B cell (primary cell): ENCODE measurements around the gene HOXA3. TPM values are rescaled to one million over a fixed set of nuclear protein-coding genes. Genes with fewer than 3 reads are reported as not detected.

Source experiments
- ATAC-seq: fragments of 200-7000 bp; cut with Tn5 transposase; one replicate; pipeline ENCODE4 v1.10.0; 2021; ENCODE audit warnings: low read depth, mild to moderate bottlenecking, moderate number of reproducible peaks, moderate library complexity
- CTCF ChIA-PET: fragments of 350-600 bp; sonication (Branson Sonifier 250); formaldehyde crosslinking; loops from one replicate; lab custom pipeline; 2021; ENCODE audit warnings: antibody characterized with exemption, inconsistent platforms; lab: Charles Lee
- POLR2A ChIA-PET: fragments of 350-600 bp; sonication (Branson Sonifier 250); formaldehyde crosslinking; loops from one replicate; lab custom pipeline; 2021; ENCODE audit warnings: antibody characterized with exemption; lab: Charles Lee
- DNase-seq: peaks from one replicate; pipeline ENCODE4 v3.0.0; 2013
- H2AFZ ChIP-seq: 2 replicates; pipeline ENCODE4 v1.6.1; 2012; ENCODE audit warnings: mild to moderate bottlenecking, low read depth, low read length; ENCODE audit not compliant: insufficient read depth, poor library complexity, severe bottlenecking
- H3K27ac ChIP-seq, 2 donors: 1 replicate in 1 of 2; 2 replicates in 1 of 2; pipeline ENCODE4 v1.5.1; 2012 to 2013; ENCODE audit warnings: low read length in 2 of 2, mild to moderate bottlenecking in 2 of 2, moderate library complexity in 1 of 2
- H3K27me3 ChIP-seq, 4 experiments: fragments of 200-600 bp in 1 of 4; sonication (generic) in 1 of 4; replicated peaks in 1 of 4; 1 replicate in 2 of 4; 2 replicates in 2 of 4; pipeline versions ENCODE4 v1.6.1 to v1.7.0; 2013 to 2016; ENCODE audit warnings: low read length in 3 of 4, mild to moderate bottlenecking in 2 of 4, mixed read lengths in 1 of 4, moderate library complexity in 1 of 4; ENCODE audit not compliant: insufficient read depth in 4 of 4, control insufficient read depth in 3 of 4; ENCODE audit errors: control extremely low read depth in 1 of 4
- H3K36me3 ChIP-seq, 2 experiments: replicated peaks in 1 of 2; 1 replicate in 1 of 2; 2 replicates in 1 of 2; pipeline versions ENCODE4 v1.6.1 to v1.7.1; 2013; ENCODE audit warnings: low read length in 1 of 2; ENCODE audit not compliant: insufficient read depth in 2 of 2, control insufficient read depth in 1 of 2; ENCODE audit errors: control extremely low read depth in 1 of 2, extremely low read depth in 1 of 2
- H3K4me1 ChIP-seq, 2 donors: fragments of 200-600 bp in 1 of 2; sonication (generic) in 1 of 2; 1 replicate in 1 of 2; 2 replicates in 1 of 2; pipeline versions ENCODE4 v1.5.1 to v1.6.1; 2013 to 2017; ENCODE audit warnings: low read length in 2 of 2; ENCODE audit not compliant: control insufficient read depth in 2 of 2, insufficient read depth in 2 of 2
- H3K4me2 ChIP-seq: replicated peaks from 2 replicates; pipeline ENCODE3; 2012; ENCODE audit warnings: mild to moderate bottlenecking, low read depth, low read length; ENCODE audit not compliant: poor library complexity, severe bottlenecking
- H3K4me3 ChIP-seq, 5 experiments: fragments of 200-600 bp in 1 of 5; sonication (generic) in 1 of 5; 1 replicate in 3 of 5; 2 replicates in 2 of 5; pipeline versions ENCODE4 v1.5.1 to v1.7.0; 2011 to 2016; ENCODE audit warnings: low read length in 4 of 5, mild to moderate bottlenecking in 4 of 5, low read depth in 2 of 5, control low read depth in 1 of 5, moderate library complexity in 1 of 5; ENCODE audit not compliant: insufficient read depth in 1 of 5; ENCODE audit errors: control extremely low read depth in 1 of 5, extremely low read depth in 1 of 5
- H3K79me2 ChIP-seq: fragments of 200-600 bp; sonication (generic); one replicate; pipeline ENCODE4 v1.6.0; 2016; ENCODE audit warnings: low read length; ENCODE audit not compliant: control insufficient read depth, insufficient read depth
- H3K9ac ChIP-seq: fragments of 200-600 bp; sonication (generic); 2 replicates; pipeline ENCODE4 v1.6.1; 2017; ENCODE audit warnings: mild to moderate bottlenecking, low read length, moderate library complexity
- H3K9me3 ChIP-seq, 3 donors: one replicate each; pipeline versions ENCODE4 v1.6.1 to v1.7.1; 2013; ENCODE audit warnings: low read length in 2 of 3; ENCODE audit not compliant: control insufficient read depth in 2 of 3, insufficient read depth in 1 of 3; ENCODE audit errors: control extremely low read depth in 1 of 3
- H4K20me1 ChIP-seq: 2 replicates; pipeline ENCODE4 v1.6.0; 2012; ENCODE audit warnings: mild to moderate bottlenecking, low read length; ENCODE audit not compliant: insufficient read depth, control insufficient read depth, poor library complexity, severe bottlenecking
- H3K27ac Mint-ChIP-seq: one replicate; pipeline ENCODE4 v1.8.0; 2021; ENCODE audit warnings: mixed read lengths
- H3K27me3 Mint-ChIP-seq: one replicate; pipeline ENCODE4 v1.8.0; 2021; ENCODE audit warnings: mixed read lengths
- H3K4me1 Mint-ChIP-seq: one replicate; pipeline ENCODE4 v1.8.0; 2021; ENCODE audit warnings: mixed read lengths
- H3K4me3 Mint-ChIP-seq: one replicate; pipeline ENCODE4 v1.8.0; 2021; ENCODE audit warnings: mixed read lengths
- H3K9me3 Mint-ChIP-seq: one replicate; pipeline ENCODE4 v1.8.0; 2022; ENCODE audit warnings: mixed read lengths; ENCODE audit not compliant: insufficient read depth
- CTCF ChIP-seq: fragments of 200-600 bp; IDR thresholded peaks from one replicate; pipeline ENCODE4 v1.8.0; 2022; ENCODE audit warnings: antibody characterized with exemption, mild to moderate bottlenecking
- EZH2 ChIP-seq: IDR thresholded peaks from 2 replicates; pipeline ENCODE4 v1.6.1; 2012; ENCODE audit warnings: borderline replicate concordance, low read depth, mild to moderate bottlenecking, moderate library complexity, low read length; ENCODE audit not compliant: insufficient read depth, poor library complexity, severe bottlenecking
- WGBS: methylation state at CpG from one replicate; pipeline ENCODE4 v1.1.5; 2013; ENCODE audit warnings: missing lambda C conversion rate; ENCODE audit not compliant: insufficient coverage; 5-methylcytosine and 5-hydroxymethylcytosine counted together
- intact Hi-C: fragments of 100-400 bp; cut with micrococcal nuclease; formaldehyde crosslinking; loops from one replicate; pipeline ENCODE4 v1.10.0; 2022
- polyA plus RNA-seq: library from polyadenylated mRNA; depleted of rRNA; stranded (reverse); fragments of >200 nt; gene quantifications from 2 replicates; pipeline ENCODE4 v1.2.3, GENCODE V29; 2012
- total RNA-seq, 2 donors: library from RNA; stranded (reverse); fragments of 120-200 nt in 1 of 2; gene quantifications; 1 replicate in 1 of 2; 2 replicates in 1 of 2; pipeline versions ENCODE4 v1.2.3 to v1.2.4, GENCODE V29; 2013 to 2022

Gene HOXA3
- total and polyA plus RNA-seq, 2 donors (not counting 1 experiment from before 2014, with no cell fraction given) = 0.07 TPM; not detected in 1

GRCh38 chr7:27173956-27174873 lies 21.8 kb upstream of the HOXA3 start, which contains the start of gene HOXA10:
Gene HOXA10 (minus strand): TSS chr7:27174320. CDS start chr7:27174306, 14 bp downstream.
- Histone ChIP-seq H3K9ac (peak within 1 kb of the TSS; percentile 61), H3K79me2 (no peaks in the 10 kb centered on the region), H3K4me2 (peak within 1 kb of the TSS; percentile 93), H3K27me3 (peaks cover 0 to 95% (median 78%) of the 10 kb centered on the region in 4 experiments), H3K4me1 (peaks cover 29 to 52% of the 10 kb centered on the region in 2 donors), H2AFZ (peak within 1 kb of the TSS; percentile 64), H3K36me3 (no peaks in the 10 kb centered on the region), H4K20me1 (peaks cover 8% of the 10 kb centered on the region), H3K27ac (no peak within 1 kb of the TSS), H3K9me3 (peaks cover 0 to 54% (median 10%) of the 10 kb centered on the region in 3 donors), H3K4me3 (peak within 1 kb of the TSS in 3 of 5 experiments; percentile 36 to 55 (median 51))
- no peak for TF ChIP-seq CTCF
- no peak for TF ChIP-seq EZH2
- intact Hi-C loops = loop anchor here (1.0 kb wide), 1 partner anchor 10 kb away; no protein-coding TSS in a partner anchor
- DNase-seq (peak; percentile 28), ATAC-seq (no peak)
- WGBS = 7% methylated on average over 78 of the region's 82 CpGs
- H3K27me3 Mint-ChIP-seq = peaks cover 54% of the 10 kb centered on the region
- H3K4me3 Mint-ChIP-seq = peak within 1 kb of the TSS; percentile 64
- no peaks in the 10 kb centered on the region for H3K9me3 Mint-ChIP-seq
- H3K4me1 Mint-ChIP-seq = peaks cover 15% of the 10 kb centered on the region
- H3K27ac Mint-ChIP-seq = peak within 1 kb of the TSS; percentile 20
- CTCF ChIA-PET = interaction anchor here (1.4 to 1.9 kb wide), 3 partner anchors 8 to 25 kb away, joined by 3 to 5 read pairs (median 5); no protein-coding TSS in a partner anchor
- POLR2A ChIA-PET = interaction anchor here (0.5 kb wide), 1 partner anchor 18 kb away, joined by 3 read pairs; no protein-coding TSS in a partner anchor
